Measurements from ENCODE around the gene ARFGAP3.

- no peak for TF ChIP-seq CTCF (IDR thresholded peaks at IDR 0.05; ENCODE audit: borderline replicate concordance, extremely low read depth, low read length, poor library complexity, severe bottlenecking)
- no peak for TF ChIP-seq EZH2 (IDR thresholded peaks at IDR 0.05; ENCODE audit: borderline replicate concordance, low read depth, low read length, severe bottlenecking)
Observed at GRCh38 chr22:42825796-42826195, 31.3 kb downstream of the ARFGAP3 start.
